Fibroblast of lung (primary cell): ENCODE data around the gene CCDC14. TPM values are rescaled to one million over a fixed set of nuclear protein-coding genes. Genes with fewer than 3 reads are reported as not detected.
A peak's percentile ranks its signal among the peaks of the same experiment; 100 is the strongest.
"Not testable (repeated sequence)": the region's sequence is repeated elsewhere in the genome, so short reads cannot be mapped to it uniquely, and the experiment has no call there.

Experiments
- DNase-seq, 2 donors: peaks; one replicate each; pipeline versions ENCODE4 v3.0.0 to v3.0.0-alpha.2; 2010; ENCODE audit warnings: low read depth in 2 of 2
- H2AFZ ChIP-seq: 2 replicates; pipeline ENCODE4 v1.5.1; 2012; ENCODE audit warnings: low read length, control low read depth, inconsistent platforms
- H3K27ac ChIP-seq: 2 replicates; pipeline ENCODE4 v1.5.1; 2011; ENCODE audit warnings: low read length, control low read depth; ENCODE audit not compliant: insufficient read depth
- H3K27me3 ChIP-seq: 2 replicates; pipeline ENCODE4 v1.5.1; 2011; ENCODE audit warnings: mild to moderate bottlenecking, low read length; ENCODE audit not compliant: control insufficient read depth, insufficient read depth
- H3K36me3 ChIP-seq: 2 replicates; pipeline ENCODE4 v1.5.1; 2011; ENCODE audit warnings: low read length; ENCODE audit not compliant: control insufficient read depth, insufficient read depth
- H3K4me1 ChIP-seq: 2 replicates; pipeline ENCODE4 v1.5.1; 2011; ENCODE audit warnings: low read length; ENCODE audit not compliant: control insufficient read depth, insufficient read depth; ENCODE audit errors: extremely low read depth
- H3K4me2 ChIP-seq: 2 replicates; pipeline ENCODE4 v1.5.1; 2011; ENCODE audit warnings: low read length, control low read depth; ENCODE audit not compliant: insufficient read depth; ENCODE audit errors: extremely low read depth
- H3K4me3 ChIP-seq, 4 experiments: fragments of 200-600 bp in 1 of 4; sonication (generic) in 1 of 4; replicated peaks in 1 of 4; 2 replicates each; pipeline ENCODE4 v1.5.1; 2011 to 2016; ENCODE audit warnings: low read length in 4 of 4, low read depth in 3 of 4, mild to moderate bottlenecking in 3 of 4, control low read depth in 2 of 4, inconsistent platforms in 1 of 4, mixed read lengths in 1 of 4; ENCODE audit not compliant: insufficient read depth in 1 of 4; ENCODE audit errors: control extremely low read depth in 1 of 4
- H3K79me2 ChIP-seq: 2 replicates; pipeline ENCODE4 v1.5.1; 2012; ENCODE audit warnings: mild to moderate bottlenecking, low read length, inconsistent platforms; ENCODE audit not compliant: control insufficient read depth, insufficient read depth
- H3K9ac ChIP-seq: 2 replicates; pipeline ENCODE4 v1.5.1; 2011; ENCODE audit warnings: mild to moderate bottlenecking, low read length, control low read depth; ENCODE audit not compliant: insufficient read depth
- H3K9me3 ChIP-seq: 2 replicates; pipeline ENCODE4 v1.5.1; 2012; ENCODE audit warnings: low read depth, low read length; ENCODE audit not compliant: control insufficient read depth, insufficient read depth
- H4K20me1 ChIP-seq: 2 replicates; pipeline ENCODE4 v1.5.1; 2011; ENCODE audit warnings: low read length; ENCODE audit not compliant: control insufficient read depth, insufficient read depth; ENCODE audit errors: extremely low read depth
- CTCF ChIP-seq, 2 donors: IDR thresholded peaks in 1 of 2; conservative IDR thresholded peaks in 1 of 2; 1 replicate in 1 of 2; 2 replicates in 1 of 2; pipeline ENCODE4 v1.5.1; 2011 to 2012; ENCODE audit warnings: low read length in 2 of 2, control low read depth in 1 of 2, inconsistent platforms in 1 of 2, low read depth in 1 of 2, mild to moderate bottlenecking in 1 of 2
- EZH2 ChIP-seq: IDR thresholded peaks from 2 replicates; pipeline ENCODE4 v1.5.1; 2012; ENCODE audit warnings: low read length, control low read depth, mild to moderate bottlenecking; ENCODE audit errors: missing control alignments
- polyA plus RNA-seq, 2 donors: library from polyadenylated mRNA; depleted of rRNA in 1 of 2; stranded (reverse) in 1 of 2; unstranded in 1 of 2; fragments of >200 nt; gene quantifications; 2 replicates each; pipeline ENCODE4 v1.2.1, GENCODE V29; 2011 to 2012; ENCODE audit warnings: missing spikeins in 1 of 2
- total RNA-seq: library from RNA; depleted of rRNA; stranded (reverse); fragments of >200 nt; gene quantifications from 2 replicates; pipeline ENCODE4 v1.2.1, GENCODE V29; 2014

CCDC14 gene
- total and polyA plus RNA-seq, 2 donors (not counting 1 experiment from before 2014, with no cell fraction given): 35.2 to 94.8 TPM

DNA sequence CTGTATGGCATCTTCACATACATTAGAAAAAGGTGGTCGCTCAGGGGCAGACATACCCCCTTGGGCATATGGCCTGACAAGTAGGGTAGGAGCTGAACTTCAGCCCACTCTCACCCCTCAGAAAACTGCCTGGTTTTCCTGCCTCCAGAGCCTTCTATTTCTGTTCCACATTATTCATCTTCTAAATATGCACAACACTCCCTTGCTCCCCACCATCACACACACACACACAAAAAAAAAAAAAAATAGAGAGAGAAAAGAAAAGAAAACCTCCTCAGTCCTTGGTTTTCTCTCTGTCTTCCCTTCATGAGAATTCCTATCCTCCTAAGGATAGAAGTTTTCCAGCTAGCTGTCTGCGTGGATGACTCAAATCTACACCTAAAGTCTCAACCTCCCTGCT lies 36.5 kb upstream of the CCDC14 start:
- Histone ChIP-seq H3K4me2 (no peak overlapping the region), H3K27me3 (peaks cover 29% of the 10 kb centered on the region), H4K20me1 (no peaks in the 10 kb centered on the region), H3K9ac (no peak overlapping the region), H3K4me1 (no peaks in the 10 kb centered on the region), H3K36me3 (no peaks in the 10 kb centered on the region), H2AFZ (no peak overlapping the region), H3K4me3 (no peak overlapping the region), H3K27ac (no peak overlapping the region), H3K79me2 (no peaks in the 10 kb centered on the region), H3K9me3 (no peaks in the 10 kb centered on the region)
- peak in 1 of 2 donors; percentile 44 for DNase-seq
- TF ChIP-seq CTCF (conservative IDR thresholded peaks at IDR 0.05 in 1 of 2, IDR thresholded peaks at IDR 0.05 in 1 of 2; ENCODE audit: low read depth in 1 of 2, low read length in 2 of 2) (no peak), EZH2 (no peak)

DNA sequence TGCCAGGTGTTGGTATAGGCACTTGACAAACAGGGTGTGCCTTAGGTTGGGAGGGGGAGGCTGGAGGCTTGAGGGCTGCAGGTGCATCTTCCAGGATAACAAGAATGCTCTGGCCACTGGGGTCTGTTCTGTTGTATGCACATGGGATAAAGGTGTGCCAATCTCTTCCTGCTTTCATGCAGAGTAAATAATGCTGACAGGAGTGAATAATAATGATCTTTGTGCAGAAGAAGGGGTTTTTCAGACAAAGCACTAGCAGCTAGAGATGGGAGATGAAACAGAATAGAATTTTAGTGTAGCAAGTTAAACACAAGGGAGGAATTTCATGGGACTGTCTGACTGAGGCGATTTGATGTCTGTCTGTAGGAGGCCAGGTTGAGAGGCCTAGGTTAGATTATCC lies 32.8 kb upstream of the CCDC14 start:
- Histone ChIP-seq H3K4me3 (no peak overlapping the region), H3K27ac (no peak overlapping the region), H2AFZ (no peak overlapping the region), H3K9me3 (no peaks in the 10 kb centered on the region), H3K79me2 (no peaks in the 10 kb centered on the region), H3K4me1 (no peaks in the 10 kb centered on the region), H3K4me2 (no peak overlapping the region), H3K27me3 (peaks cover 32% of the 10 kb centered on the region), H3K36me3 (no peaks in the 10 kb centered on the region), H3K9ac (no peak overlapping the region), H4K20me1 (no peaks in the 10 kb centered on the region)
- TF ChIP-seq CTCF (conservative IDR thresholded peaks at IDR 0.05 in 1 of 2, IDR thresholded peaks at IDR 0.05 in 1 of 2; ENCODE audit: low read depth in 1 of 2, low read length in 2 of 2) (no peak), EZH2 (no peak)
- DNase-seq: no peak

- H3K79me2 ChIP-seq, H4K20me1 ChIP-seq, H3K27ac ChIP-seq, H3K4me1 ChIP-seq, H3K9me3 ChIP-seq, H3K4me2 ChIP-seq, DNase-seq, H3K9ac ChIP-seq, H3K4me3 ChIP-seq, H3K36me3 ChIP-seq, H2AFZ ChIP-seq: not testable (repeated sequence)
- H3K27me3 ChIP-seq: peaks cover 33% of the 10 kb centered on the region
These were observed 30.9 kb upstream of the CCDC14 start, which contains the start of gene ROPN1 for GRCh38 chr3:123991730-123992588. ROPN1 (minus strand) TSS chr3:123992124; CDS start chr3:123980481, 11,643 bp downstream.
